Measurements from ENCODE around the gene KIRREL3.

GRCh38 chr11:126434950-126435335, 565.6 kb downstream of the KIRREL3 start:
- TF ChIP-seq CTCF (conservative IDR thresholded peaks at IDR 0.05; ENCODE audit: low read depth, low read length) (no peak), NFE2L2 (IDR thresholded peaks at IDR 0.05; ENCODE audit: low read depth, low read length) (no peak), MXI1 (IDR thresholded peaks at IDR 0.05; ENCODE audit: borderline replicate concordance, low read depth, low read length) (no peak), POLR2A (IDR thresholded peaks at IDR 0.05; ENCODE audit: low read depth, low read length) (no peak)

All from IMR-90 (cell line).